WTC11 (cell line): ENCODE results near the gene FXYD6.

Source experiments
- FOXP1 ChIP-seq: sonication (generic); formaldehyde crosslinking; IDR thresholded peaks from 2 replicates; pipeline ENCODE4 v1.8.0; 2022; ENCODE audit warnings: missing genetic modification reagents, mild to moderate bottlenecking, moderate library complexity, borderline replicate concordance
- GRHL2 ChIP-seq: fragments of 250-450 bp; sonication (Bioruptor Pico); IDR thresholded peaks from 2 replicates; pipeline ENCODE4 v1.8.0; 2022; ENCODE audit warnings: mild to moderate bottlenecking, moderate library complexity; ENCODE audit not compliant: insufficient replicate concordance, severe bottlenecking
- MAX ChIP-seq: sonication (generic); formaldehyde crosslinking; IDR thresholded peaks from 2 replicates; pipeline ENCODE4 v1.8.0; 2022; ENCODE audit warnings: mild to moderate bottlenecking, missing genetic modification reagents
- MXD4 ChIP-seq: fragments of 250-450 bp; sonication (Bioruptor Pico); IDR thresholded peaks from 2 replicates; pipeline ENCODE4 v1.8.0; 2021; ENCODE audit warnings: mild to moderate bottlenecking, moderate library complexity, borderline replicate concordance
- TEAD4 ChIP-seq: sonication (generic); formaldehyde crosslinking; IDR thresholded peaks from 2 replicates; pipeline ENCODE4 v1.8.0; 2022; ENCODE audit warnings: mild to moderate bottlenecking, missing genetic modification reagents
- USF2 ChIP-seq: sonication (generic); formaldehyde crosslinking; IDR thresholded peaks from 2 replicates; pipeline ENCODE4 v1.8.1; 2023; ENCODE audit warnings: mild to moderate bottlenecking, missing genetic modification reagents, moderate library complexity
- ZNF263 ChIP-seq: sonication (generic); formaldehyde crosslinking; IDR thresholded peaks from 2 replicates; pipeline ENCODE4 v1.8.1; 2022; ENCODE audit warnings: low read depth, mild to moderate bottlenecking, moderate library complexity, missing genetic modification reagents
- ZNF671 ChIP-seq: fragments of 250-450 bp; sonication (Bioruptor Pico); IDR thresholded peaks from 2 replicates; pipeline ENCODE4 v1.8.0; 2021; ENCODE audit warnings: mild to moderate bottlenecking
- TF ChIP-seq, protein P1 (sequence below): fragments of 200-600 bp; IDR thresholded peaks from 2 replicates; pipeline ENCODE4 v1.8.0; 2022; ENCODE audit warnings: antibody characterized with exemption

DNA sequence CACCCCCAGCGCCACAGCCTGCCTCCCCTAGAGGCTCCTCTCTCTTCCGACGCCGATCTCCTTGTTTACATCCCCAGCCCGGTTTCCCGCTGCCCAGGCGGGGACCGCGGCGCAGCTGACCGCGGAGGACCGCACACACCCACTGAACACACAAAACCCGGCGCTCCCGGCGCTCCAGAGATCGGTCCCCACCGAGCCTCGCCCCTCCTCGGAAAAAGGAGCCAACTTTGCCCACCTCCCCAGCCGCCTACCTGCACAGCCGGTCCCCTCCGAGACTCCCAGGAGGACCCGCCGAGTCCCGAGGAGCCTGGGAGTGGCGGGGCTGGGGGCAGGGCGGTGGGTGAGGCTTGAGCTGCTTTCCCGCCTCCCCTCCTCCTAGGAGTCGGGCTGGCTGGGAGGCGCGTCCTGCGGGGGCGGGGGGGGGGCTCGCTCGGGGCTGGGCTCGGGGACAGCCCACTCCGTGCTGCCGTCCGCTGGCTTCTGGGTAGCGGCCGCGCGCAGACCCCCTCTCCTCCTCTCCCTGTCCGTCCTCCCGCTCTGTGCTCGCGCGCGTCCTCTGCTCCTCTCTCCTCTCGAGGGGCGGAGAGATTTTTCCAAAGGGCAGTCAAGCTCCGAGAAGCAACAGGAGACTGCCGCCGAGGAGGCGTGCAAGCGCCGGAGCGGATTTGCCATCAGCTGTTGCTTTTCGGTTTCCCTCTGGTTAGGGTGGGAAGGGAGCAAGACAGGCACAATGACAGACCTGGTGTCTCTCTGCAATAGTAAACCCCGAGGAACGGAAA is at the start of gene FXYD6:
- TF ChIP-seq ZNF263 (CRISPR knock-in tag) (peak; percentile 99), USF2 (no peak), FOXP1 (CRISPR knock-in tag) (no peak), MAX (CRISPR knock-in tag) (no peak; the same call in 1 of the 2 replicates), MXD4 (no peak), ZNF671 (CRISPR knock-in tag) (no peak), TEAD4 (CRISPR knock-in tag) (no peak), GRHL2 (CRISPR knock-in tag) (no peak)
- TF ChIP-seq, protein P1, sequence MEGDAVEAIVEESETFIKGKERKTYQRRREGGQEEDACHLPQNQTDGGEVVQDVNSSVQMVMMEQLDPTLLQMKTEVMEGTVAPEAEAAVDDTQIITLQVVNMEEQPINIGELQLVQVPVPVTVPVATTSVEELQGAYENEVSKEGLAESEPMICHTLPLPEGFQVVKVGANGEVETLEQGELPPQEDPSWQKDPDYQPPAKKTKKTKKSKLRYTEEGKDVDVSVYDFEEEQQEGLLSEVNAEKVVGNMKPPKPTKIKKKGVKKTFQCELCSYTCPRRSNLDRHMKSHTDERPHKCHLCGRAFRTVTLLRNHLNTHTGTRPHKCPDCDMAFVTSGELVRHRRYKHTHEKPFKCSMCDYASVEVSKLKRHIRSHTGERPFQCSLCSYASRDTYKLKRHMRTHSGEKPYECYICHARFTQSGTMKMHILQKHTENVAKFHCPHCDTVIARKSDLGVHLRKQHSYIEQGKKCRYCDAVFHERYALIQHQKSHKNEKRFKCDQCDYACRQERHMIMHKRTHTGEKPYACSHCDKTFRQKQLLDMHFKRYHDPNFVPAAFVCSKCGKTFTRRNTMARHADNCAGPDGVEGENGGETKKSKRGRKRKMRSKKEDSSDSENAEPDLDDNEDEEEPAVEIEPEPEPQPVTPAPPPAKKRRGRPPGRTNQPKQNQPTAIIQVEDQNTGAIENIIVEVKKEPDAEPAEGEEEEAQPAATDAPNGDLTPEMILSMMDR, result no peak
